Endothelial cell of umbilical vein (primary cell): ENCODE results near the gene CARD19. TPM values are rescaled to one million over a fixed set of nuclear protein-coding genes. Genes with fewer than 3 reads are reported as not detected.

Source experiments
- BruUV-seq: library from RNA; stranded (reverse); fragments of 400-500 nt; replicated peaks from 2 replicates; lab custom pipeline; 2021; lab: Mats Ljungman, UMichigan
- CTCF ChIA-PET: fragments of 300-600, 350-600 bp; sonication (Branson Sonifier 250); formaldehyde crosslinking; loops from one replicate; lab custom pipeline; 2021; ENCODE audit warnings: antibody characterized with exemption, inconsistent platforms; lab: Charles Lee
- POLR2A ChIA-PET: fragments of 300-600, 350-600 bp; sonication (Branson Sonifier 250); formaldehyde crosslinking; loops from one replicate; lab custom pipeline; 2021; ENCODE audit warnings: antibody characterized with exemption, inconsistent platforms; lab: Charles Lee
- DNase-seq: peaks from one replicate; pipeline ENCODE4 v3.0.0-alpha.2; 2011; ENCODE audit warnings: low read depth, low spot score
- FAIRE-seq: peaks from 2 replicates; lab custom pipeline; 2011; peaks lifted over from hg19 to GRCh38; lab: Jason Lieb, UNC
- H2AFZ ChIP-seq: 2 replicates; pipeline ENCODE4 v1.6.0; 2012; ENCODE audit warnings: low read depth, low read length, control low read depth, inconsistent platforms
- H3K27ac ChIP-seq: 2 replicates; pipeline ENCODE4 v1.5.1; 2011; ENCODE audit warnings: low read depth, mild to moderate bottlenecking, control low read depth, low read length, moderate library complexity; ENCODE audit not compliant: insufficient read depth
- H3K27me3 ChIP-seq, 2 experiments: 2 replicates each; pipeline versions ENCODE4 v1.6.0 to v1.6.1; 2011; ENCODE audit warnings: low read length in 2 of 2, mixed read lengths in 1 of 2; ENCODE audit not compliant: control insufficient read depth in 2 of 2, insufficient read depth in 2 of 2
- H3K36me3 ChIP-seq, 2 experiments: 2 replicates in 1 of 2; 3 replicates in 1 of 2; pipeline ENCODE4 v1.5.1; 2011; ENCODE audit warnings: low read length in 2 of 2, mild to moderate bottlenecking in 1 of 2, moderate library complexity in 1 of 2; ENCODE audit not compliant: control insufficient read depth in 2 of 2, insufficient read depth in 2 of 2; ENCODE audit errors: extremely low read depth in 1 of 2
- H3K4me1 ChIP-seq: 3 replicates; pipeline ENCODE4 v1.5.1; 2011; ENCODE audit warnings: mild to moderate bottlenecking, low read length; ENCODE audit not compliant: control insufficient read depth, insufficient read depth; ENCODE audit errors: extremely low read depth
- H3K4me2 ChIP-seq: 2 replicates; pipeline ENCODE4 v1.6.1; 2011; ENCODE audit warnings: low read length, control low read depth, mixed read lengths; ENCODE audit not compliant: insufficient read depth
- H3K4me3 ChIP-seq, 3 experiments: fragments of 200-600 bp in 1 of 3; sonication (generic), shearing (Covaris generic) in 1 of 3; replicated peaks in 1 of 3; 2 replicates each; pipeline ENCODE4 v1.5.1; 2011 to 2016; ENCODE audit warnings: control low read depth in 3 of 3, low read length in 3 of 3, mild to moderate bottlenecking in 2 of 3, inconsistent platforms in 1 of 3, low read depth in 1 of 3, moderate library complexity in 1 of 3; ENCODE audit not compliant: insufficient read depth in 1 of 3
- H3K79me2 ChIP-seq: 2 replicates; pipeline ENCODE4 v1.6.0; 2012; ENCODE audit warnings: low read length, inconsistent platforms; ENCODE audit not compliant: control insufficient read depth, insufficient read depth
- H3K9ac ChIP-seq: replicated peaks from 2 replicates; pipeline ENCODE3; 2011; ENCODE audit warnings: low read length, control low read depth; ENCODE audit not compliant: insufficient read depth; ENCODE audit errors: extremely low read depth
- H3K9me1 ChIP-seq: replicated peaks from 3 replicates; pipeline ENCODE4 v1.6.0; 2011; ENCODE audit warnings: mild to moderate bottlenecking, low read length; ENCODE audit not compliant: control insufficient read depth, insufficient read depth; ENCODE audit errors: extremely low read depth
- H3K9me3 ChIP-seq: replicated peaks from 2 replicates; pipeline ENCODE4 v1.5.1; 2012; ENCODE audit warnings: low read length, inconsistent platforms; ENCODE audit not compliant: control insufficient read depth, insufficient read depth
- H4K20me1 ChIP-seq: replicated peaks from 2 replicates; pipeline ENCODE3; 2011; ENCODE audit warnings: mild to moderate bottlenecking, low read length; ENCODE audit not compliant: control insufficient read depth, insufficient read depth; ENCODE audit errors: extremely low read depth
- EZH2 ChIP-seq: IDR thresholded peaks from 2 replicates; pipeline ENCODE4 v1.6.1; 2012; ENCODE audit warnings: borderline replicate concordance, low read depth, mild to moderate bottlenecking, moderate library complexity, low read length, inconsistent platforms; ENCODE audit not compliant: severe bottlenecking
- FOS ChIP-seq: IDR thresholded peaks from 2 replicates; pipeline ENCODE4 v1.6.1; 2011; ENCODE audit warnings: mild to moderate bottlenecking, low read length, moderate library complexity, borderline replicate concordance; ENCODE audit not compliant: insufficient read depth
- GATA2 ChIP-seq: IDR thresholded peaks from 2 replicates; pipeline ENCODE4 v1.7.0; 2011; ENCODE audit warnings: low read depth, mild to moderate bottlenecking, moderate library complexity, mixed read lengths, low read length; ENCODE audit not compliant: insufficient read length, insufficient read depth
- JUN ChIP-seq: IDR thresholded peaks from 2 replicates; pipeline ENCODE4 v1.6.1; 2011; ENCODE audit warnings: borderline replicate concordance, low read depth; ENCODE audit not compliant: insufficient read length, insufficient read depth
- MAX ChIP-seq: IDR thresholded peaks from 2 replicates; pipeline ENCODE4 v1.6.1; 2011; ENCODE audit not compliant: insufficient read depth, insufficient read length
- MYC ChIP-seq: IDR thresholded peaks from one replicate; pipeline ENCODE4 v1.6.1; 2011; ENCODE audit warnings: mild to moderate bottlenecking, low read depth, low read length
- POLR2A ChIP-seq: IDR thresholded peaks from 2 replicates; pipeline ENCODE4 v1.6.1; 2012; ENCODE audit warnings: low read depth, mild to moderate bottlenecking, control low read depth, low read length
- POLR2AphosphoS5 ChIP-seq: IDR thresholded peaks from 2 replicates; pipeline ENCODE4 v1.6.1; 2012; ENCODE audit warnings: low read depth, mild to moderate bottlenecking, control low read depth, low read length, moderate library complexity; ENCODE audit not compliant: insufficient read depth
- dilution Hi-C: fragments of 300-500 bp; cut with MboI; formaldehyde crosslinking; loops from one replicate; pipeline ENCODE4 v1.15.0; 2019; ENCODE audit warnings: low sequenced_read_pairs; ENCODE audit not compliant: extremely low pct_ligation_motif_present
- intact Hi-C: fragments of 100-400 bp; cut with micrococcal nuclease; formaldehyde crosslinking; loops from one replicate; pipeline ENCODE4 v1.10.0; 2022
- polyA plus RNA-seq, 4 experiments: library from polyadenylated mRNA; depleted of rRNA in 3 of 4; stranded (reverse) in 3 of 4; unstranded in 1 of 4; fragments of >200 nt; gene quantifications; 2 replicates each; pipeline versions ENCODE4 v1.2.1 to v1.2.3, GENCODE V29; 2011 to 2012; ENCODE audit warnings: missing spikeins in 1 of 4
- total RNA-seq: library from RNA; stranded (reverse); gene quantifications from 2 replicates; pipeline ENCODE4 v1.2.3, GENCODE V29; 2021
- TF ChIP-seq, protein P1 (sequence below), 2 donors: IDR thresholded peaks; 1 replicate in 1 of 2; 2 replicates in 1 of 2; pipeline ENCODE4 v1.5.1; 2011; ENCODE audit warnings: low read length in 2 of 2, mild to moderate bottlenecking in 2 of 2, moderate library complexity in 2 of 2, control low read depth in 1 of 2, inconsistent platforms in 1 of 2, low read depth in 1 of 2; ENCODE audit not compliant: insufficient read depth in 1 of 2; ENCODE audit errors: extremely low read depth in 1 of 2

Gene CARD19
- total and polyA plus RNA-seq, 2 donors (not counting 3 experiments of a cell fraction or from before 2014, with no cell fraction given): 45.7 to 148 TPM

GRCh38 chr9:93057042-93057702, 38.8 kb upstream of the CARD19 start:
- no peaks in the 10 kb centered on the region for H4K20me1 ChIP-seq
- H3K9ac ChIP-seq: no peak overlapping the region
- FAIRE-seq (no peak), DNase-seq (no peak)
- POLR2A ChIA-PET: no interaction called here
- H3K9me3 ChIP-seq: no peaks in the 10 kb centered on the region
- dilution Hi-C loops: no loop called here
- H2AFZ ChIP-seq: no peak overlapping the region
- no peak overlapping the region for H3K4me2 ChIP-seq
- H3K9me1 ChIP-seq: no peaks in the 10 kb centered on the region
- H3K4me1 ChIP-seq: no peaks in the 10 kb centered on the region
- no TSS peak for BruUV-seq
- no peaks in the 10 kb centered on the region for H3K79me2 ChIP-seq
- CTCF ChIA-PET: interaction anchor here (0.7 to 1.5 kb wide), 2 partner anchors 52 to 54 kb away, joined by 3 read pairs; no protein-coding TSS in a partner anchor
- peaks cover 0 to 2% of the 10 kb centered on the region in 2 experiments for H3K27me3 ChIP-seq
- no peak for TF ChIP-seq POLR2A
- intact Hi-C loops: loop anchor here (5.0 kb wide), 1 partner anchor 35 kb away; no protein-coding TSS in a partner anchor
- H3K4me3 ChIP-seq: no peak overlapping the region
- H3K36me3 ChIP-seq: no peaks in the 10 kb centered on the region
- H3K27ac ChIP-seq: no peak overlapping the region

GRCh38 chr9:93057703-93058354, 38.2 kb upstream of the CARD19 start:
- Histone ChIP-seq H3K4me1 (no peaks in the 10 kb centered on the region), H3K79me2 (no peaks in the 10 kb centered on the region), H4K20me1 (no peaks in the 10 kb centered on the region), H3K36me3 (no peaks in the 10 kb centered on the region), H3K9me1 (no peaks in the 10 kb centered on the region), H3K27me3 (peaks cover 0 to 2% of the 10 kb centered on the region in 2 experiments), H3K4me3 (no peak overlapping the region), H3K9me3 (no peaks in the 10 kb centered on the region), H2AFZ (no peak overlapping the region), H3K9ac (no peak overlapping the region), H3K27ac (no peak overlapping the region), H3K4me2 (no peak overlapping the region)
- no peak for TF ChIP-seq MYC
- no peak for TF ChIP-seq JUN
- no peak for TF ChIP-seq FOS
- no peak for TF ChIP-seq EZH2
- TF ChIP-seq MAX: no peak
- TF ChIP-seq POLR2A: no peak
- no peak for TF ChIP-seq POLR2AphosphoS5
- TF ChIP-seq, protein P1, sequence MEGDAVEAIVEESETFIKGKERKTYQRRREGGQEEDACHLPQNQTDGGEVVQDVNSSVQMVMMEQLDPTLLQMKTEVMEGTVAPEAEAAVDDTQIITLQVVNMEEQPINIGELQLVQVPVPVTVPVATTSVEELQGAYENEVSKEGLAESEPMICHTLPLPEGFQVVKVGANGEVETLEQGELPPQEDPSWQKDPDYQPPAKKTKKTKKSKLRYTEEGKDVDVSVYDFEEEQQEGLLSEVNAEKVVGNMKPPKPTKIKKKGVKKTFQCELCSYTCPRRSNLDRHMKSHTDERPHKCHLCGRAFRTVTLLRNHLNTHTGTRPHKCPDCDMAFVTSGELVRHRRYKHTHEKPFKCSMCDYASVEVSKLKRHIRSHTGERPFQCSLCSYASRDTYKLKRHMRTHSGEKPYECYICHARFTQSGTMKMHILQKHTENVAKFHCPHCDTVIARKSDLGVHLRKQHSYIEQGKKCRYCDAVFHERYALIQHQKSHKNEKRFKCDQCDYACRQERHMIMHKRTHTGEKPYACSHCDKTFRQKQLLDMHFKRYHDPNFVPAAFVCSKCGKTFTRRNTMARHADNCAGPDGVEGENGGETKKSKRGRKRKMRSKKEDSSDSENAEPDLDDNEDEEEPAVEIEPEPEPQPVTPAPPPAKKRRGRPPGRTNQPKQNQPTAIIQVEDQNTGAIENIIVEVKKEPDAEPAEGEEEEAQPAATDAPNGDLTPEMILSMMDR (IDR thresholded peaks at IDR 0.05; ENCODE audit: extremely low read depth in 1 of 2, insufficient read depth in 1 of 2, low read depth in 1 of 2, low read length in 2 of 2): no peak
- no peak for TF ChIP-seq GATA2
- ChIA-PET CTCF (interaction anchor here (1.5 kb wide), 1 partner anchor 54 kb away, joined by 3 read pairs; no protein-coding TSS in a partner anchor), POLR2A (no interaction called here)
- dilution Hi-C loops: no loop called here
- no TSS peak for BruUV-seq
- DNase-seq (no peak), FAIRE-seq (no peak)
- intact Hi-C loops: loop anchor here (5.0 kb wide), 1 partner anchor 34 kb away; no protein-coding TSS in a partner anchor
